ENCODE measurements around the gene BCL2. TPM values are rescaled to one million over a fixed set of nuclear protein-coding genes. Genes with fewer than 3 reads are reported as not detected.

Gene BCL2
- total RNA-seq, 2 experiments from 2014 or later, result 1.4 to 2.5 TPM

GRCh38 chr18:63288311-63288710 lies 31.3 kb downstream of the BCL2 start:
- H3K36me3 ChIP-seq (ENCODE audit: insufficient read depth, low read length), result no peaks in the 10 kb centered on the region
- POLR2A ChIA-PET, result no interaction called here
- no peak overlapping the region for H3K27ac ChIP-seq (ENCODE audit: low read depth, low read length, poor library complexity, severe bottlenecking)

DNA sequence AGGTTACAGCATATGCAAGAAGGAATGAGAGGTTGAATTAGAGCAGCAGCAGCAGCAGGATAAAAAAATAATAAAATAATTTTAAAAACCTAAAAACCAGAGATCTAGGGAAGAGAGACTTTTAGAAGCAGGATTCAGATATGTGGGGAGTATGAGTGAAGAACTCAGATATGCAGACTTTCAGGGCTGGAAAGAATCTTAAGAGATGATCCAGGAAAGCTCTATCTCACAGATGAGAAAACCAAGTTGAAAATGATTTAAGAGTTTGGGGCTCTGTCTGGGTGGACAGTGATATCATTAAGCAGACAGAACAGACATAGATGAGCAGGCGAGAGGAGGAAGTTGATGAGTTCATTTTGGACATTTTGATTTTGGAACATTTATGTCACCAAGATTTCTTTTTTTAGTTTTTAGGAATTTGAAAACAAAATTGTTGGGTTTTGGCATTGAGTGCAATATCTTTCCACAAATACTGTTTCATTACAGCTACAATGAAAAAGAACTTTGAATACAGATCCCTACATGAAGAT lies 31.8 kb downstream of the BCL2 start:
- H3K4me3 ChIP-seq (ENCODE audit: low read depth, low read length, poor library complexity, severe bottlenecking), result no peak overlapping the region
- H2AFZ ChIP-seq (ENCODE audit: low read length), result no peak overlapping the region
- POLR2A ChIA-PET, result no interaction called here
- BruUV-seq (replicated peaks), result no TSS peak
- H3K4me2 ChIP-seq (ENCODE audit: low read length), result no peak overlapping the region
- no peaks in the 10 kb centered on the region for H3K9me3 ChIP-seq (ENCODE audit: low read length)
- H3K27ac ChIP-seq (ENCODE audit: low read depth, low read length, poor library complexity, severe bottlenecking), result no peak overlapping the region
- H4K20me1 ChIP-seq (ENCODE audit: insufficient read depth, low read length), result no peaks in the 10 kb centered on the region
- H3K4me1 ChIP-seq (ENCODE audit: insufficient read depth, low read length, poor library complexity, severe bottlenecking), result peaks cover 3% of the 10 kb centered on the region
- H3K36me3 ChIP-seq (ENCODE audit: insufficient read depth, low read length), result no peaks in the 10 kb centered on the region
- TF ChIP-seq, protein P1, sequence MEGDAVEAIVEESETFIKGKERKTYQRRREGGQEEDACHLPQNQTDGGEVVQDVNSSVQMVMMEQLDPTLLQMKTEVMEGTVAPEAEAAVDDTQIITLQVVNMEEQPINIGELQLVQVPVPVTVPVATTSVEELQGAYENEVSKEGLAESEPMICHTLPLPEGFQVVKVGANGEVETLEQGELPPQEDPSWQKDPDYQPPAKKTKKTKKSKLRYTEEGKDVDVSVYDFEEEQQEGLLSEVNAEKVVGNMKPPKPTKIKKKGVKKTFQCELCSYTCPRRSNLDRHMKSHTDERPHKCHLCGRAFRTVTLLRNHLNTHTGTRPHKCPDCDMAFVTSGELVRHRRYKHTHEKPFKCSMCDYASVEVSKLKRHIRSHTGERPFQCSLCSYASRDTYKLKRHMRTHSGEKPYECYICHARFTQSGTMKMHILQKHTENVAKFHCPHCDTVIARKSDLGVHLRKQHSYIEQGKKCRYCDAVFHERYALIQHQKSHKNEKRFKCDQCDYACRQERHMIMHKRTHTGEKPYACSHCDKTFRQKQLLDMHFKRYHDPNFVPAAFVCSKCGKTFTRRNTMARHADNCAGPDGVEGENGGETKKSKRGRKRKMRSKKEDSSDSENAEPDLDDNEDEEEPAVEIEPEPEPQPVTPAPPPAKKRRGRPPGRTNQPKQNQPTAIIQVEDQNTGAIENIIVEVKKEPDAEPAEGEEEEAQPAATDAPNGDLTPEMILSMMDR (conservative IDR thresholded peaks at IDR 0.05; ENCODE audit: low read length), result no peak
- no peak for TF ChIP-seq EZH2phosphoT487 (IDR thresholded peaks at IDR 0.05; ENCODE audit: borderline replicate concordance, low read depth, low read length)
- H3K79me2 ChIP-seq (ENCODE audit: insufficient read depth, low read depth, low read length), result no peaks in the 10 kb centered on the region
- CTCF ChIA-PET (ENCODE audit: unreplicated experiment), result no interaction called here
- no peaks in the 10 kb centered on the region for H3K9me2 ChIP-seq (ENCODE audit: insufficient read depth, low read length)
- intact Hi-C loops (cut with micrococcal nuclease; ENCODE audit: unreplicated experiment), result no loop called here
- DNase-seq (ENCODE audit: low spot score), result no peak

More at GRCh38 chr18:63288311-63288710, 31.3 kb downstream of the BCL2 start:
- no peaks in the 10 kb centered on the region for H3K79me2 ChIP-seq (ENCODE audit: insufficient read depth, low read depth, low read length)
- no peak for DNase-seq (ENCODE audit: low spot score)
- no peak overlapping the region for H3K4me3 ChIP-seq (ENCODE audit: low read depth, low read length, poor library complexity, severe bottlenecking)
- no peak for TF ChIP-seq EZH2phosphoT487 (IDR thresholded peaks at IDR 0.05; ENCODE audit: borderline replicate concordance, low read depth, low read length)
- TF ChIP-seq, protein P1 (conservative IDR thresholded peaks at IDR 0.05; ENCODE audit: low read length), result no peak
- BruUV-seq (replicated peaks), result no TSS peak
- H3K9me2 ChIP-seq (ENCODE audit: insufficient read depth, low read length), result no peaks in the 10 kb centered on the region
- intact Hi-C loops (cut with micrococcal nuclease; ENCODE audit: unreplicated experiment), result no loop called here
- no peak overlapping the region for H3K4me2 ChIP-seq (ENCODE audit: low read length)
- CTCF ChIA-PET (ENCODE audit: unreplicated experiment), result no interaction called here
- no peak overlapping the region for H2AFZ ChIP-seq (ENCODE audit: low read length)
- no peaks in the 10 kb centered on the region for H4K20me1 ChIP-seq (ENCODE audit: insufficient read depth, low read length)
- peaks cover 3% of the 10 kb centered on the region for H3K4me1 ChIP-seq (ENCODE audit: insufficient read depth, low read length, poor library complexity, severe bottlenecking)
- no peaks in the 10 kb centered on the region for H3K9me3 ChIP-seq (ENCODE audit: low read length)

GRCh38 chr18:63286926-63287325 lies 32.6 kb downstream of the BCL2 start:
- no peak overlapping the region for H3K4me3 ChIP-seq (ENCODE audit: low read depth, low read length, poor library complexity, severe bottlenecking)
- TF ChIP-seq, protein P1 (conservative IDR thresholded peaks at IDR 0.05; ENCODE audit: low read length), result no peak
- no peak for TF ChIP-seq EZH2phosphoT487 (IDR thresholded peaks at IDR 0.05; ENCODE audit: borderline replicate concordance, low read depth, low read length)
- no peak for DNase-seq (ENCODE audit: low spot score)
- no peaks in the 10 kb centered on the region for H3K9me2 ChIP-seq (ENCODE audit: insufficient read depth, low read length)
- H3K27ac ChIP-seq (ENCODE audit: low read depth, low read length, poor library complexity, severe bottlenecking), result no peak overlapping the region
- BruUV-seq (replicated peaks), result no TSS peak
- POLR2A ChIA-PET, result no interaction called here
- no peak overlapping the region for H3K4me2 ChIP-seq (ENCODE audit: low read length)
- no peaks in the 10 kb centered on the region for H4K20me1 ChIP-seq (ENCODE audit: insufficient read depth, low read length)
- CTCF ChIA-PET (ENCODE audit: unreplicated experiment), result no interaction called here
- H2AFZ ChIP-seq (ENCODE audit: low read length), result no peak overlapping the region
- H3K79me2 ChIP-seq (ENCODE audit: insufficient read depth, low read depth, low read length), result no peaks in the 10 kb centered on the region
- no peaks in the 10 kb centered on the region for H3K9me3 ChIP-seq (ENCODE audit: low read length)
- H3K4me1 ChIP-seq (ENCODE audit: insufficient read depth, low read length, poor library complexity, severe bottlenecking), result peaks cover 3% of the 10 kb centered on the region
- no peaks in the 10 kb centered on the region for H3K36me3 ChIP-seq (ENCODE audit: insufficient read depth, low read length)
- intact Hi-C loops (cut with micrococcal nuclease; ENCODE audit: unreplicated experiment), result no loop called here
